22Rv1 (cell line): ENCODE data around the gene COTL1.

Experiments used
- ZFX ChIP-seq: fragments of 450-650 bp; IDR thresholded peaks from 2 replicates; pipeline ENCODE4 v1.6.1; 2017; ENCODE audit warnings: antibody characterized with exemption, borderline replicate concordance
- TF ChIP-seq, protein P1 (sequence below): fragments of 450-650 bp; IDR thresholded peaks from 2 replicates; pipeline ENCODE4 v1.5.1; 2017; ENCODE audit warnings: mild to moderate bottlenecking

DNA sequence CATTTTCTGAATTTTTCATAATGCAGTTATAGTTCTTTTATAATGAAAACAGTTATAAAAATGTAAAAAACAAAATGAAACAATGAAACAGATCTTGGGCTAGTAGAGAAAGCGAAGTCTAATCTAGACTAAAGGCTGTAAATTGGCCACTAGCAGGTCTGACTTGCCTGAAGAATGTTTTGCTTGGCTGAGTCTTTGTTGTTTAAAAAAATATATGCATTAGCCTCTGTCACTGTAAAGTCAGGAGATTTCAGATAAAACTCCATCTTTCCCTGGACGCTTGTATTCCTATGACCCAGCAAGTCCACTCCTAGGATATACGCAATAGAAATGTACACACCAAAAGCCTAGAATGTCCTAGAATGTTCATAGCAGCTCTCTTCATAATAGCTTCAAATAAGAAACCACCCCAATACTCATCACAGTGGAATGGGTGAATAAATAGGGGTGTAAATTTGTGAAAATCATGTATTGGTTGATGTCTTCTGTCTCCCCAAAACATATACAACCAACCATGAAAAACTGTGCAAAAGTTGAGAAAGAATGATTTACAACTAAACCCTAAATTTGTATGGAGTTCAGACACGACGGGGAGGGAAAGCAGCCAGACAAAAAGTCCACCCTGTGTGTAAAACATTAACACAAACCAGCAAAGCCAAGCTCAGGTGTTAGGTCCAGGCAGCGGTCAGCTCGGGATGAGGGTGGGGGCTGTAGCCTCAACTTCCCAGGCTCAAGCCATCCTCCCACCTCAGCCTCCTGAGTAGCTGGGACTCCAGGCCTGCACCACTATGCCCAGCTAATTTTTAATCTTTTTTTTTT, 75.7 kb downstream of the COTL1 start:
- TF ChIP-seq, protein P1, sequence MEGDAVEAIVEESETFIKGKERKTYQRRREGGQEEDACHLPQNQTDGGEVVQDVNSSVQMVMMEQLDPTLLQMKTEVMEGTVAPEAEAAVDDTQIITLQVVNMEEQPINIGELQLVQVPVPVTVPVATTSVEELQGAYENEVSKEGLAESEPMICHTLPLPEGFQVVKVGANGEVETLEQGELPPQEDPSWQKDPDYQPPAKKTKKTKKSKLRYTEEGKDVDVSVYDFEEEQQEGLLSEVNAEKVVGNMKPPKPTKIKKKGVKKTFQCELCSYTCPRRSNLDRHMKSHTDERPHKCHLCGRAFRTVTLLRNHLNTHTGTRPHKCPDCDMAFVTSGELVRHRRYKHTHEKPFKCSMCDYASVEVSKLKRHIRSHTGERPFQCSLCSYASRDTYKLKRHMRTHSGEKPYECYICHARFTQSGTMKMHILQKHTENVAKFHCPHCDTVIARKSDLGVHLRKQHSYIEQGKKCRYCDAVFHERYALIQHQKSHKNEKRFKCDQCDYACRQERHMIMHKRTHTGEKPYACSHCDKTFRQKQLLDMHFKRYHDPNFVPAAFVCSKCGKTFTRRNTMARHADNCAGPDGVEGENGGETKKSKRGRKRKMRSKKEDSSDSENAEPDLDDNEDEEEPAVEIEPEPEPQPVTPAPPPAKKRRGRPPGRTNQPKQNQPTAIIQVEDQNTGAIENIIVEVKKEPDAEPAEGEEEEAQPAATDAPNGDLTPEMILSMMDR: no peak
- no peak for TF ChIP-seq ZFX
